ENCODE results near the gene ZC3H12D. TPM values are rescaled to one million over a fixed set of nuclear protein-coding genes. Genes with fewer than 3 reads are reported as not detected.

The ZC3H12D gene
- total RNA-seq, 1 experiment from 2014 or later = not detected

- Histone ChIP-seq H3K79me2 (ENCODE audit: low read length) (no peaks in the 10 kb centered on the region), H3K9me2 (replicated peaks; ENCODE audit: low read length) (no peaks in the 10 kb centered on the region), H3K36me3 (ENCODE audit: low read depth, low read length) (no peaks in the 10 kb centered on the region), H3F3A (ENCODE audit: low read length, unreplicated experiment) (no peaks in the 10 kb centered on the region), H3K4me1 (ENCODE audit: insufficient read depth, low read length) (peaks cover 14% of the 10 kb centered on the region), H3K27ac (ENCODE audit: low read length) (no peak overlapping the region), H4K20me1 (ENCODE audit: low read length) (no peaks in the 10 kb centered on the region), H3K9me3 (ENCODE audit: low read length) (no peaks in the 10 kb centered on the region), H3K4me3 (ENCODE audit: low read length) (no peak overlapping the region), H3K4me2 (ENCODE audit: low read length) (no peak overlapping the region), H2AFZ (ENCODE audit: low read length) (no peak overlapping the region), H3K9ac (ENCODE audit: low read length) (no peak overlapping the region), H3K27me3 (ENCODE audit: low read length) (no peaks in the 10 kb centered on the region)
- POLR2A ChIA-PET (ENCODE audit: unreplicated experiment) = no interaction called here
- ATAC-seq (no peak), DNase-seq (no peak)
- intact Hi-C loops (cut with micrococcal nuclease) = no loop called here
- CTCF ChIA-PET = no interaction called here
- no peak for TF ChIP-seq CTCF (conservative IDR thresholded peaks at IDR 0.05; ENCODE audit: low read depth, low read length)
- TF ChIP-seq EZH2 (IDR thresholded peaks at IDR 0.05; ENCODE audit: low read length, unreplicated experiment) = no peak
- TF ChIP-seq EZH2phosphoT487 (IDR thresholded peaks at IDR 0.05; ENCODE audit: borderline replicate concordance, low read length) = no peak
- BruUV-seq (replicated peaks) = no TSS peak
Measured at GRCh38 chr6:149452037-149452939, 32.5 kb downstream of the ZC3H12D start.

GRCh38 chr6:149451376-149452036 lies 33.3 kb downstream of the ZC3H12D start:
- POLR2A ChIA-PET (ENCODE audit: unreplicated experiment) = no interaction called here
- CTCF ChIA-PET = no interaction called here
- Histone ChIP-seq H4K20me1 (ENCODE audit: low read length) (no peaks in the 10 kb centered on the region), H3K4me2 (ENCODE audit: low read length) (no peak overlapping the region), H3K9ac (ENCODE audit: low read length) (no peak overlapping the region), H3K79me2 (ENCODE audit: low read length) (no peaks in the 10 kb centered on the region), H3F3A (ENCODE audit: low read length, unreplicated experiment) (no peaks in the 10 kb centered on the region), H3K9me2 (replicated peaks; ENCODE audit: low read length) (no peaks in the 10 kb centered on the region), H3K9me3 (ENCODE audit: low read length) (no peaks in the 10 kb centered on the region), H3K4me1 (ENCODE audit: insufficient read depth, low read length) (peaks cover 14% of the 10 kb centered on the region), H3K27me3 (ENCODE audit: low read length) (no peaks in the 10 kb centered on the region), H3K36me3 (ENCODE audit: low read depth, low read length) (no peaks in the 10 kb centered on the region), H2AFZ (ENCODE audit: low read length) (no peak overlapping the region), H3K4me3 (ENCODE audit: low read length) (no peak overlapping the region), H3K27ac (ENCODE audit: low read length) (no peak overlapping the region)
- no TSS peak for BruUV-seq (replicated peaks)
- ATAC-seq (no peak), DNase-seq (no peak)
- intact Hi-C loops (cut with micrococcal nuclease) = no loop called here
- no peak for TF ChIP-seq EZH2phosphoT487 (IDR thresholded peaks at IDR 0.05; ENCODE audit: borderline replicate concordance, low read length)
- TF ChIP-seq CTCF (conservative IDR thresholded peaks at IDR 0.05; ENCODE audit: low read depth, low read length) = no peak
- no peak for TF ChIP-seq EZH2 (IDR thresholded peaks at IDR 0.05; ENCODE audit: low read length, unreplicated experiment)

All from PC-3 (cell line).